Activated CD4-positive, alpha-beta T cell treated with anti-CD3 and anti-CD28 coated beads, Interleukin-2, amount 50 U/mL, for 48 hours (primary cell): ENCODE measurements around the gene JPH2.
A peak's percentile ranks its signal among the peaks of the same experiment; 100 is the strongest.
"Not testable (repeated sequence)": the region's sequence is repeated elsewhere in the genome, so short reads cannot be mapped to it uniquely, and the experiment has no call there.

Experiments
- DNase-seq, 2 experiments: peaks; one replicate each; pipeline ENCODE4 v3.0.0-alpha.2; 2020

Gene JPH2

DNA sequence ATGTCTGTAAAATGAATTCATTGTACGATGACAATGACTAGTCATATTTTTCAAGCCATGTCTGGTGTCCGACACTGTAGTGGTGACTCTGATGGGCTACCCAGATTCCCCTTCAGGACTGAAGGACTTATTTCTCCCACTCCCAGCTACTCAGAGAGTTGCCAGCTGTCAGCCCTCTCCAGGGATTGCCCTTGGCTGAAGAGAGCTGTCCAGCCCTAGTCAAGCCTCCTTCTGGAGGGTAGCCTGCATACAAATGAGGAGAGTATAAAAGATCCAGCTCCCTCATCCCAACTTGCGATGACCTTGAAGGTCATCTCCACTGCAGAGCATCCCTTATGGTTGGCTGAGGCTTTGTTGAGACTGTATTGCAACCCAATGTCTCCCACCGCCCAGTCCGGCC lies 29.9 kb downstream of the JPH2 start:
- no peak for DNase-seq

DNA sequence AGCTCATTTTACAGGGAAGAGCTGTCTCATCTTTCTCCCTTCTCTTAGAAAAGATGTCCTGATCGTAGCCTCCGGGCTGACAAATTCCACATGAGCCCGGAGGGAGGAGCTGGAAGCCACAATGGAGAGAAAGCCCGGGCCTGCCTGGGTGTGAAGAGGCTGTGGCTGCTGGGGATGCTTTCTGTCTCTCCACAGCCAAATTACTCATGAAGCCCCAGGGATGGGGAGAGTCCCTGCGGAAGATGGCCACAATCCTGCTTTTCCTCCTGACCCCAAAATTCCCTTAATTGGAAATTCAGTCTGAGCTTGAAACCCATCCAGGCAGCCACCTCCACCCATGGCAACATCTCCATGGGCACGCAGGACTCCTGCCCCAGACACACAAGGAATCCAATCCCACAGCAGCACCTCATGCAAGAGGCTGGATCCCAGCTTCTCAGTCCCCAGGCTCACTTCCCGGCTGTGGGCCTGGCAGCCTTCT lies 32.4 kb downstream of the JPH2 start:
- no peak for DNase-seq

DNA sequence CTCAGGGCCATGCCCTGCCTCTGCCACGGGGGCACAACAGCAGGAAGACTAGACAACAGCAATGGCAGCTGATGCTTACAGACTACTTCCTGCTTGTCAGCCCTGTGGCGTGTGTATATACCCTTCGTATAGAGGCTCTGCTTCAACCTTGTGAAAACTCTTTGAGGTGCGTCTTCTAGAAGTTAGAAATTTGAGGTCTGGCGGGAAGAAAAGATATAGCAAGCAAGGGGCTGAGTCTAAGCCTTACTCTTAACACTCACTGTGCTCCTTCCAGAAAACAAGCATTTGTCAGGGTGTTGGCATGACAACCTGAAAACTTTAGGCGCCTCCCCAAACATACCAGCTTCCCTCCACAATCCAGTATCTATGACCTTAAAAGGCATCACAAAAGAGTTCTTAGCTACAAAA lies 33.3 kb downstream of the JPH2 start:
- DNase-seq, result peak in 1 of 2 experiments; percentile 10

DNA sequence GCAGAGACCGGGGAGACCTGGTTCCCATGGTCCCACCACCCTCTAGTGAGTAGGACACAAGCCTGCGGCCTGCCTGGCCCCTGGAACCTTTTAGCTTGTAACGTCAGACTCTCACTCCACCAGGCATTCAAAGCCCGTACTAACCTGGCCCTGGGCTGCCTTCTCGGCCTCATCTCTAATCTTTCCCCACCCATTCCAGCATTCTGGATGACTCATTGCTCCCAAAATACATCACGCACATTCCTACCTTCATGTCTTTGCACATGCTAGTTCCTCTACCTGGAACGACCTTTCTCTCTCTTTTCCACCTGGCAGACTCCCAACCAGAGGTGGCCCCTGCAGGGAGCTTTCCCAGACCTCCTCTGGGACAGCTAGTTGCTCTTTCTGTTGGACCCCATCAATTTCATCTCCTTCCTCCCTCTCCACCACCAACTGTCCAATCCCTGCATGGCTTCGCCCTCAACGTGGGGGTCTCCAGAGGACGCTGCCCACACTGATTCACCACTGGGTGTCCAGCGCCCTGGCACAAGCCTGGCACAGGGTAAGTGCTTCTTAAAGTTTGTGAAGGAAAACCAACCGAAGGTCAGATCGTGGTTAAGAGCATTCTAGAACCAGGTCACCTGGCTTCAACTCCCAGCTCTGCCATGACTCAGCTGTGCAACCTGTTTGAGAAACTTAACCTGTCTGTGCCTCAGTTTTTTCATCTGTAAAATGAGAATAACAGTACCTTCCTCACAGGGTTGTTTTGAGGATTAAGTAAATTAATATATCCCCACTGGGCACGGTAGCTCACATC lies 35.2 kb downstream of the JPH2 start:
- DNase-seq, result no peak

DNA sequence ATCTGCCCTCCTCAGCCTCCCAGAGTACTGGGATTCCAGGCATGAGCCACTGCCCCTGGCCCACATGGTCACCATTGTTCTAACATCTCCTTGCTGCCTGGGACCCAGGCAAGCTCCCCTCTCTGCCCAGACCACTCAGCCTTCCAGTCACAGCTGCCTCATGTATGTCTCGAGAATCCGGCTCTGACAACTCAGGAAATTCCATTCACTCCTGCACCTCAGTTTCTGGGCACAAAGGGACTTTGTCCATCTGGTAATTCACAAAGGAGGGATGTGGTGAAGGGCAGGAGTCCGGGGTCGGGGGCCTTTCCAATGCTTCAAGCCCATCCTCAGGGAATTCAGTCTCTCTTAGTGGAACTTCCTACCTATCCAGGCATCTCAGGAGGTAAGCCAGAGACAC lies 40.7 kb downstream of the JPH2 start:
- DNase-seq, result no peak

DNA sequence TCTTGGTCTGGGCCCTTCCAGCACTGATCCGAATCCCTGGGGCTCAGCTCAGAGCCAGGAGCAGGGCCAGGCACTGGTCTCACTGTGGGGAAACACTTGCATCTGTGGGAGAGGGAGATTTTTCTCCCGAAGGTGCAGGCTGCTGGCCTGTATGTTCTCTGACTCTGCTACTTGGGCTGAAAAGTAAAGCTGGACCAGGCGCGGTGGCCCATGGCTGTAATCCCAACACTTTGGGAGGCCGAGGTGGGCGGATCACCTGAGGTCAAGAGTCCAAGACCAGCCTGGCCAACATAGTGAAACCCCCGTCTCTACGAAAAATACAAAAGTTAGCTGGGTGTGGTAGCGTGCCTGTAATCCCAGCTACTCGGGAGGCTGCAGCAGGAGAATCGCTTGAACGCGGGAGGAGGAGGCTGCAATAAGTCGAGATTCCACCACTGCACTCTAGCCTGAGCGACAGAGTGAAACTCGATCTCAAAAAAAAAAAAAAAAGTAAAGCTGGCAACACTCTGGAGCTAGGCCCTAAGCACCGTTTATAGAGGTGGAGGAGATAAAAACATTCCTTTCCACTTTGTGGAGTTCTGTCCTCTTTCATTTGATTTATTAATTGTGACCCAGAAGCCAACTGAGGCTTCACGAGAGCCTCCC lies 41.7 kb downstream of the JPH2 start:
- DNase-seq, result no peak

DNA sequence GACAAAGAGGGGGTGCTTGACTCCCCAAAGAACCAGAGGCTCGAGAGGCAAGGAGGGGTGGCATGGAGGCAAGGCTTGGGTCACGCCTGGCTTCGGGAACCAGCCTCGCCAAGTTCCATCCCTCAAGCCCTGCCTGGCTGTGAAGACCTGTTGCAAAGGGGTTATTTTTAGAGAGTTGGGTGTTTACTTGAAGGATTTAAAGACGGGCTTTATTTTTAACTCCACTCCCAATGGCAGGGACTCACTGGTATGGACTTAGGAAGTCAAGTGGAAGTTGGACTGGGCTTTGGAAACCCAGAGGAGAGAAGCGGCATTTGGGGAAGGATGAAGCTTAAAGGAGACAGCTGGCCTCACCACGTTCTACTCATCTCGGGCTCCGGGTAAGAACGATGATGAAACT lies 43.1 kb downstream of the JPH2 start:
- DNase-seq, result no peak

DNA sequence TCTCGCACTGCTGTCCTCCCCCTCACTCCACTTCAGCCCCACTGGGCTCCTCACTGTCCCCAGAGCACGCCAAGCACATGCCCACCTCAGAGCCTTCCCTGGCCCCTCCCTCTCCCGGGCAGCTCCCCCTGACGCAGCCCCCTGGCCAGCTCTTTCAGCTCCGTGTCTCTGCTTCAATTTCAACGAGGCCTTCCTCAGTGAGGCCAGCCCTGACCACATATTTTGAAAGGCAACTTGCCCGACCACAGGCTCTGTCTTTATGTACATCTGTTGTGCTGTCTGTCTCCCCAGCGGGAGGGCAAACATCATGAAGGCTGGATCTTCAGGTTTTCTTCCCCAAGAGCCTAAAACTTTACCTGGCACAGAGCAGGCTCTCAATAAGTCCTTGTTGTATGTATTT lies 44.6 kb downstream of the JPH2 start:
- no peak for DNase-seq

DNA sequence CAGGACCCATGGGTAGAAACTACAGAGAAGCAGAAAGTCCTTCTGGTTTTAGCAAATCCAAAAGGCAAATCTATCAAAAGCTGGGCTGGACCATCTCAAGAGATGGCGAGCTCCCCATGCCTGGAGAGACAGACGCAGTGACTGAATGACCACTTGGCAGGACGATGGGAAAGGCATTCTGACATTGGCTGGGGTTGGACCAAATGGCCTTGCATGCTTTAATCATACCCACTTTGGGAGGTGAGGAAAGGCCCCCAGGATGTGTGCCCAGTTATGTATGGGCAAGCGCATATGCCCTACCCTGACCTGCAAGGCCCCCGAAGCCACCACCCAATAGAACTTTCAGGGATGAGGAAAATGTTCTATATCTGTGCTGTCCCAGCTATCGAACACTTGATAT lies 45.1 kb downstream of the JPH2 start:
- no peak for DNase-seq

DNA sequence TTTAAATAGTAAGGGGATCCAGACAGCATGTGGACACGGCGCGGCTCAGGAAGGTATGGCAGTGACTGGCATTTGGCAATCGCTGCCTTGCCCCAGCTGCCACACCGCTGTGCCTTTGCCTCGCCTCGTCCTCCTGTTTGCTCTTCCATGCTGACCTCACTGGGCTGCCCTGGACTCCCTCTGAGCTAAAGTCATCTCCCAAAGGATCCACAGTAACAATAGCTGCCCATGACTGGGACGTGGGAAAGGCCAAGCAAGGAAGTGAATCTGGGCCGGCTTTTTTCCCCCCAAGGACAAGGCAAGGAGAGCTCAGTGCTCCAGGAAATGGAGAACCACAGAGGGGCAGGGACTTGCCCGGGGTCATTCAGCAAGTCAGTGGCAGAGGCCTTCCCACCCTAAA lies 48.1 kb downstream of the JPH2 start:
- DNase-seq, result no peak

DNA sequence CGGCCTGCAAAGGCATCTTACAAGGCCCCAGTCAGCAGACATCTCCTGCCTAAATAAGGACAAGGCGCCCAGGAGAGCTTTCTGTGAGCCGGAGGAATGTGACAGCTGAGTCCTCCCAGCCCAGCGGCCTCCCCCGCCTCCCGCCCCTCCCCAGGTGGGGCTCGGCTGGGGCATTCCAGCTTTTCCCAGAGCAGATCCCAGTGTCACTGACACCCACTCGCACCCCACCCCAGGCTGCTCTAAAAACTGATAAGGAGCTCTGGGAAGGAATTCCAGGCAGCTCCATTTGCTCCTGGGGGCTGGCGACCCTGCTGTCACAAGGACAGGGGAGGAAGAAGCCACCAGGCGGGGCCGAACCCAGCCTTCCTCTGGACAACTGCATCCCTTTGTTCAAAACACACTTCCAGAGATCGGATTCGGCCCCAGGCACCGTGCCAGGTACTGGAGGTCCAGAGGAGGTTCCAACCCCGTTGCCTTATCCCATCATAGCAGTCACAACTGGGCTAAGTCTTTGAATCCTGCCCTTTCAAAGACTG lies 49.7 kb downstream of the JPH2 start:
- no peak for DNase-seq

DNA sequence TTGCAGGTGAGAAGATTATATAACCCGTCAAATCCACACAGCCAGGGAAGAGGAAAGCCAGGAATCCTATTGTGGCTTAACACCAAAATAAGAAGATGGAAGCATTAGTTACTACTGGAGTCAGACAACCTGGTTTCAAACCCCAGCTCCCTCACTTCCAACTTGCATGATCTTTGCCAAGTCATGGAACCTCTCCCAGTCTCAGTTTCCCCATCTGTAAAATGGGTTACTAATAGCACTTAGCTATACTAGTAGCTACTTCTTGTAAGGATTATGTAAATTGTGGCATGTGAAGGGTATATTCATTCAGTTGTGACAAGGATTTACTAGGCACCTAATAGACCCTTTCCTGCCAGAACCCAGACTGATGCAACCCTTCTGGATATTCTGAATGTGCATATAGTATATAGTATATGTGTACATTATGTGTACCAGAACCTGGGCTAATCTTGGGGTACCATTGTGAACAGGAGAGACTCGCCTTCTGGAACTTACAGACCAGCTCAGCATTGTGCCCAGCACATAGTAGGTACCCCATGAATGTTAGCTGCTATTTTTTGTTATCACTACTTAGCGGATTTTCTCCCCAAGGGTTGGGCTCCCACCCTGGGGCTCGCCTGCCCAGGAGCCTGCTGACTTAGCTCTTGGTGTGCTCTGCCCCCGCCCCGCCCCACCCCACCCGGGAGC lies 50.3 kb downstream of the JPH2 start:
- no peak for DNase-seq

DNA sequence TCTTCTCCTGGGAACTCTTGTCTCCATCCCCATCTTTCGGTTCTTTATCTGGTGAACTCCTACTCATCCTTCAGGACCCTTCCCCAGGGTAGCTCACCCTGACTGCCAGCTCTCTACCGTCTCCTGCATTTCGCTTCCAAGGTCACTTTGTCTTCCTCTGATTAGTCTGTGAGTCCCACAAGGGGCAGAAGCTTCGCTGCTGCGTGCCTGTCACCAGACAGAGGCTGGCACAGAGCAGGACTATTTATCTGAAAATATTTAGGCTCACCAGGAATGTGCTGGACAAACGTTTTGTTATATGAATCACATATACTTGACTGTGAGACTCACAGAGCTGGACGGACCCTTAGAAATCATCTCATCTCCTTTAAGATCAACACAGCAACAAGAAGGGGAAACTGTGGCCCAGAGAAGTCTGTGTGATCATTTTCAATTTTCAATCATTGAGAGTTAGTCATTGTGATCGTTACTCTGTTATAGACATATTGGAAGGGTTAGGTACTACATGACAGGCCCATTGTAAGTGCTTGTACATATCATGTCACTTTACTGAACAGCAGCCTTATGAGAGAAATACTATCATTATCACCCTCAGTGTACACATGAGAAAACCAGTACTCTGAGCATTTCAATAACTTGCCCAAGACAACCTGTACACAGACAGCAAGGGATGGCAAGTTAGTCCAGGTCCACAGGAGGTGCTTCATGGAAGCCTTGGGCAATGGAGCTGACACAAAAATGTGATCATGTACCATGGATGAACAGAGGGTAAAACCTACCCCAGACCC lies 51.4 kb downstream of the JPH2 start:
- DNase-seq, result no peak

DNA sequence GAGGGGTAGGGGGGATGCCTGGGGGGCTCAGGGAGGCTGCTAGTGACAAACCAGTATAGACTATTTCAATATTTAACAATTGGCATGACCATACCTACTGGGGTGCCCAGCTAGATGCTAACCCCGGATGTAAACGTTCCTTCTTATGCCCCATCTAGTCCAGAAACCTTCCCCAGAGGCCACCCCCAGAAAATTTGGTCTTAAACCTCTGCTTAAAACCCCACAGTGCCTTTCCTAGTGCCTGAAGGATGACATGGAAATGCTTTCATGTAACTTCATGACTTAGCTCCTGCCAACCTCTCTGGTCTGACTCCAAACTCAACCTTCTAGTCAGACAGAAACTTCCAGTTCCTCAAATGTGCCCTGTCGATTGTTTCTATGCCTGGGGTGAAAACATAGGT lies 52.0 kb downstream of the JPH2 start:
- peak in 1 of 2 experiments; percentile 13 for DNase-seq

DNA sequence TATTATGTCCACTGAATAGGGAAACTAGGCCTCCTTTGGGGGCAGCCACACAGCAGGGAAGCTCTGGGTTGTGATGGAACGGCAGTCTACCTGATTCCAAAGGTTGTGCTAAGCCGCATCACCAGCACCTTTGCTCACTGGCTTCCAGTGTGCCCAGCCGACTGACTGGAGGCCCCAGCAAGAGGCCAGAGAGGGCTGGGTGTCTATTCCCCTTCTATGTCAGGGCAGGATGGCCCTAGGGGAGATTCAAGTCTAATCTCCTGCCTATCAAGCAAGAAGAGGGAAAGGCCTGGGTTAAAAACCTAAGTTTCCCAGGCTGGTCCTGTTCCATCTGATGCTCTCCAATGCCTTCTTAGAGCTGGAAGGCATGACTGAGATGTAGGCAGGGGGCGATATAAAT lies 53.6 kb downstream of the JPH2 start:
- no peak for DNase-seq

DNA sequence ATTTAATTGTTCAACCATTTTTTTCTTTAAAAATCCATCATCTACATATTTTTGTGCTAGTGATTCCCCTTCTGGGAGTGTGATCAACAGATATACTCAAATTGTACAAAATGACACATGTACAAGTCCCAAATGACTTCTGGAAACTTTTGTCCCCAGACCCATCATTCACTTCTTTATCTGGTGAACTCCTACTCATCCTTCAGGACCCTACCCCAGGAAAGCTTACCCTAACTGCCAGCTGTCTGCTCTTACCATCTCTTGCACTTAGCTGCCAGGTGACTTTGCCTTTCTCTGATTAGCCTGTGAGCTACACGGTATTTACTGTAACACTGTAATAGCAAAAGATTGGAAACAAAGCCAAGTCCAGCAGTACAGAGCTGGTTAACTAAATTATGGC lies 55.3 kb downstream of the JPH2 start:
- DNase-seq, result no peak

DNA sequence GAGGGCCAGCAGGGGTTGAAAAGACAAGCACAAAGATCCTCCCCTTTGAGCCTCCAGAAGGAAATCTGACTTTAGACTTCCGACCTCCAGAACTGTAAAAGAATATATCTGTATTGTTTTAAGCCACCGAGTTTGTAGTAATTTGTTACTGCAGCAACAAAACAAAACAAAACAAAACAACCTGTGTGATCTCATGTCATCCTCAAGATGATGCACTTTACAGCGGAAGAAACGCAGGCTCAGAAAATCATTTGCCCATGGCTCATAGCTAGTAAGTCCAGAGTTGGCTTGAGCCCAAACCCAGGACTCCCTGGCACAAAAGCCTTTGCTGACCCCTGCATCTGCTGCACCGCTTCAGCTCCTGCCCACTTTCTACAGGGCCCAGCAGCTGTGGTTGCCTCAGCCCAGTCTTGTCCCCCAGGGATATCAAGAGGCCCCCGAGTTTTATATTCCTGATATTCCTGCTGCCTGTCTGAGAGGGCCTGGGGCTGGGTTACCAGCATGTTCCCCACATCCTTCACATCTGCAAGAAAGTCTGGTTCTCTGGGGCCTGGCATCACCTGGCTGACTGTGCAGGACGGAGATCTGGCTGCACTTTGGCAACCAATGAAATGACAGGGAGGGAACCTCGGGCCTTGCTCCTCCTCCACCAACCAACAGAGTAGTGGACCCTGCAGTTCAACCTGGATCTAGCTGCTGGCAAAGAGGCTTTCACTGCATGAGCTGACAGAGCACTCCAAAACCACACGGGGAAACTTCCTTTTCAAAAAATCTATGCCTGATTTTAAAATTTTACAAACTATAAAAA lies 56.9 kb downstream of the JPH2 start:
- no peak for DNase-seq

DNA sequence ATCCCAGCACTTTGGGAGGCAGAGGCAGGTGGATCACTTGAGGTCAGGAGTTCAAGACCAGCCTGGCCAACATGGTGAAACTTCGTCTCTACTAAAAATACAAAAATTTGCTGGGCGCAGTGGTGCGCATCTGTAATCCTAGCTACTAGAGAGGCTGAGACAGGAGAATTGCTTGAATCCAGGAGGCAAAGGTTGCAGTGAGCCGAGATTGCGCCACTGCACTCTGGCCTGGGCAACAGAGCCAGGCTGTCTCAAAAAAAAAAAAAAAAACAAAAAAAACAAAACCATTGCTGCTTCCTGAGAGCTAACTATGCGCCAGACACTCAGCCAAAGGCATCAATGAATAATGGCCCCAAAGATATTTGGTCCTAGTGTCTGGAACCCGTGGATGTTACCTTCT lies 57.7 kb downstream of the JPH2 start:
- not testable (repeated sequence) for DNase-seq

DNA sequence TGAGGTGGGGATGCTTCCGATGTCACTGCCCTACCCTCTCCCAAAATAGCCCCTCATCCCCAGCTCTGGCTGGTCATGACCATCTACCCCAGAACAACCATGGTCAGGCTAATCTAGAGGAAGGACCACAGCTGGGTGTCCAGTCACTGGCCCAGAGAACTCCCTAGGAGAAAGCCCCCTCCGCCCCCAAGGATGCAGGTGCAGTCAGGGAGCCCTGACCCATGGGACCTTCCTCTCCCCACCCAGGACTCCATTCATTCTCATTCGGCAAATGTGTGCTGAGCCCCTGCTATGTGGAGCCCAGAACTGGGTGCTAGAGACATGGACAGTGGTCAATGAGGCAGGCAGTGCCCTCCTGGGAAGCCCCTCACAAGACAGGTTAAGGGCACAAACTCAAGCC lies 60.5 kb downstream of the JPH2 start:
- DNase-seq, result no peak

DNA sequence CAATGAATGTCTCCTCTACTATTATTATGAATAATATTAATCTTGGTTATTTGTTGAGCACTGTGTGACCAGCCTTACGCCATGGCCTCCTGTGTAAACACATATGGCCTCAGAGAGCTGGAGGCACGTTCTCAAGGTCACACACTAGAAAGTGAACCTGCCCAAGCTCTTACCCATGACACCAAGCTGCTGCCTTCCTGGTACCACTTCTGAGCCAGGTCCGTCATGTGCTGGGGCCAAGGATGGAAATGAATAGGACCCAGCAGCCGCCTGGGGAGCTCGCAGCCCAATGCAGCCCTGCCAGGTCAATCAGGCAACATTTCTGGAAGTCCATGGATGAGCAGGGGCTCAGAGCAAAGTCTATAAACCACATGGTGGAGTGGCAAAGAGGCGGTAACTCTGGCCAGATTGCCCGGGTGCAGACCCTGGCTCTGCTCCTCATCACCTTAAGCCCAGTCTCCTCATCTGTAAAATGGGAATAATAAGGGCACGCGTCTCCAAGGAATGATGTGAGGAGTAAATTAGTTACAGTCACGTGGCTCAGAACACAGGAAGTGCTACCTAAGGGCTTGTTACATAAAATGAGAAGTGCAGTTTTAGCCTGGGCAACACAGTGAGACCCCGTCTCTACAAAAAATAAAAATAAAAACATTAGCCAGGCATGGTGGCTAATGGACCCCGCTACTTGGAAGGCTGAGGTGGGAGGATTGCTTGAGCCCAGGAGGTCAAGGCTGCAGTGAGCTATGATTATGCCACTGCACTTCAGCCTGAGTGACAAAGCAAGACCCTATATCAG lies 61.5 kb downstream of the JPH2 start:
- DNase-seq, result no peak

DNA sequence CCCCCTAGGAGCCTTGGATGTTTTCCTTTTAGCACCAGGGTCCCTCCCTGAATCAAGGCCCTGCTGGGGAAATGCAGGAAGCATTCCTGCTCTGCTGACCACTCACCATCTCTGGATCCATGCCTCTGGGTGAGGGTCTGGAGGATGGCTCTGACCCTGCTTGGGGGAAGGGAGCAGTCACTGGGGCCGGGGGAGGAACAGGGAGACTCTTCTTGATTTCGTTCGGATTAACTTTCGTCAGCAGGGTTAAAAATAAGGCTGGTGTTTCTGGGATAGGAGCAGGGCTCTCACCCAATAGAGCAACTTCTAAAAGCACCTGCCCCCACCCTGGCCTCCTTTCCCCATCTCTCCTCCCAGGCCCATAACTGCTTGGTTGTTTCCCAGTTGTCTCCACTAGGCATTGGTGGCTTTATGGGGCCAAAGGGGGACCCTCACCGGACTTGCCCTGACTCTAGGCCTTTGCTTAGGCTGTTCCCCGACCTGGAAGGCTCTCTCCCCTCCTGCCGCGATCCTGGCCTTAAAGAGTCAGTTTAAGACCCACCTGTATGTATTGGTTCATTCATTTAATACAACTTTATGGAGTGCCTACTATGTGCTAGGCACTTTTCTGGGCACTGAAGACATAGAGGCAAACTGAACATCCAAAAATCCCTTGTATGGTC lies 63.0 kb downstream of the JPH2 start:
- no peak for DNase-seq
